Mesendoderm (in vitro differentiated cells): ENCODE results near the gene TIGD1.

ENCODE experiments used
- DNase-seq: peaks from one replicate; pipeline ENCODE4 v3.0.0; 2013
- H2AK5ac ChIP-seq: 2 replicates; pipeline ENCODE4 v1.6.1; 2013; ENCODE audit warnings: low read length, inconsistent platforms
- H2BK120ac ChIP-seq: 2 replicates; pipeline ENCODE4 v1.6.1; 2013; ENCODE audit warnings: low read depth, mild to moderate bottlenecking, low read length, moderate library complexity, mixed read lengths
- H2BK15ac ChIP-seq: replicated peaks from 2 replicates; pipeline ENCODE4 v1.6.1; 2013; ENCODE audit warnings: low read depth, mild to moderate bottlenecking, moderate library complexity
- H2BK5ac ChIP-seq: 2 replicates; pipeline ENCODE4 v1.6.1; 2013; ENCODE audit warnings: low read length, inconsistent platforms
- H3K18ac ChIP-seq: 2 replicates; pipeline ENCODE4 v1.6.1; 2013; ENCODE audit warnings: mild to moderate bottlenecking, low read length, mixed read lengths
- H3K23ac ChIP-seq: one replicate; pipeline ENCODE4 v1.6.1; 2013; ENCODE audit warnings: low read length
- H3K27ac ChIP-seq: 2 replicates; pipeline ENCODE4 v1.5.1; 2013; ENCODE audit warnings: low read depth, mild to moderate bottlenecking, inconsistent platforms, low read length, moderate library complexity
- H3K27me3 ChIP-seq: 2 replicates; pipeline ENCODE4 v1.6.1; 2013; ENCODE audit warnings: low read length, control low read depth, mild to moderate bottlenecking, inconsistent platforms; ENCODE audit not compliant: insufficient read depth, poor library complexity
- H3K36me3 ChIP-seq: 2 replicates; pipeline ENCODE4 v1.6.1; 2013; ENCODE audit warnings: low read length, inconsistent platforms; ENCODE audit not compliant: control insufficient read depth, insufficient read depth
- H3K4ac ChIP-seq: one replicate; pipeline ENCODE4 v1.6.1; 2013; ENCODE audit warnings: low read depth, mild to moderate bottlenecking, low read length, moderate library complexity
- H3K4me1 ChIP-seq: 2 replicates; pipeline ENCODE4 v1.6.1; 2013; ENCODE audit warnings: low read depth, low read length, inconsistent platforms; ENCODE audit not compliant: control insufficient read depth
- H3K4me2 ChIP-seq: 2 replicates; pipeline ENCODE4 v1.6.1; 2013; ENCODE audit warnings: low read length
- H3K4me3 ChIP-seq: 2 replicates; pipeline ENCODE4 v1.5.1; 2013; ENCODE audit warnings: mild to moderate bottlenecking, low read length
- H3K56ac ChIP-seq: one replicate; pipeline ENCODE4 v1.6.1; 2013; ENCODE audit warnings: low read length
- H3K79me1 ChIP-seq: 2 replicates; pipeline ENCODE4 v1.6.1; 2013; ENCODE audit warnings: low read length, inconsistent platforms
- H3K79me2 ChIP-seq: 2 replicates; pipeline ENCODE4 v1.6.1; 2013; ENCODE audit warnings: mild to moderate bottlenecking, low read length; ENCODE audit not compliant: control insufficient read depth, insufficient read depth
- H3K9ac ChIP-seq: 2 replicates; pipeline ENCODE4 v1.6.1; 2013; ENCODE audit warnings: low read length, inconsistent platforms
- H4K5ac ChIP-seq: one replicate; pipeline ENCODE4 v1.6.1; 2013; ENCODE audit warnings: low read length
- H4K8ac ChIP-seq: one replicate; pipeline ENCODE4 v1.6.1; 2013; ENCODE audit warnings: low read depth, mild to moderate bottlenecking, control low read depth, low read length, moderate library complexity
- WGBS: extraction: QIAGEN DNeasy Blood & Tissue Kit; methylation state at CpG from one replicate; pipeline ENCODE4 v1.1.7; 2013; ENCODE audit warnings: low lambda C conversion rate, missing lambda C conversion rate; ENCODE audit not compliant: insufficient coverage; ENCODE audit errors: extremely low coverage; 5-methylcytosine and 5-hydroxymethylcytosine counted together

TIGD1 gene

DNA sequence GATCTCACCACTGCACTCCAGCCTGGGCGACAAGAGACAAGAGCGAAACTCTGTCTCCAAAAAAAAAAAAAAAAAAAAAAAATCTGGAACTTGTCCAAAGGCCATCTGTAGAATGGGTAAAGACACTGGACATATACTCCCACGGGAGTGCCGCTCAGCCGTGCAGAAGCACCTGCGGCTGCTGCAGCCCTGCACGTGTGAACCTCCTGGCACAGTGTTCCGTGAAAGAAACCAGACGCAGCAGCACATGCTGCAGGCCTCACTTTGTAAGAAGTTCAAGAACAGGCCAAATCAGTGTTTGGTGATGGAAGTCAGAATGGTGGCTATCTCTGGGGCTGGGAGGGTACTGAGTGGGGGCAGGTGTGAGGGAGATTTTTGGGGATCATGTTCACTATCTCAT lies 17.9 kb downstream of the TIGD1 start:
- no peaks in the 10 kb centered on the region for H3K79me1 ChIP-seq
- H2BK5ac ChIP-seq = no peak overlapping the region
- no peak overlapping the region for H2AK5ac ChIP-seq
- no CpG with 5 or more reads among the region's 9 CpGs for WGBS
- no peak for DNase-seq
- no peak overlapping the region for H3K4me3 ChIP-seq
- no peak overlapping the region for H2BK15ac ChIP-seq
- H3K23ac ChIP-seq = no peak overlapping the region
- H4K8ac ChIP-seq = no peak overlapping the region
- H3K18ac ChIP-seq = no peak overlapping the region
- no peak overlapping the region for H3K4ac ChIP-seq
- H3K27ac ChIP-seq = no peak overlapping the region
- H3K36me3 ChIP-seq = no peaks in the 10 kb centered on the region
- H3K56ac ChIP-seq = no peak overlapping the region
- H3K79me2 ChIP-seq = no peaks in the 10 kb centered on the region
- H3K4me2 ChIP-seq = no peak overlapping the region
- H3K4me1 ChIP-seq = no peaks in the 10 kb centered on the region
- no peak overlapping the region for H4K5ac ChIP-seq
- no peak overlapping the region for H3K9ac ChIP-seq
- no peaks in the 10 kb centered on the region for H3K27me3 ChIP-seq
- H2BK120ac ChIP-seq = no peak overlapping the region

- no peak overlapping the region for H2BK120ac ChIP-seq
- no peak overlapping the region for H3K23ac ChIP-seq
- H3K36me3 ChIP-seq = no peaks in the 10 kb centered on the region
- DNase-seq = no peak
- H2AK5ac ChIP-seq = no peak overlapping the region
- H3K27ac ChIP-seq = no peak overlapping the region
- no peak overlapping the region for H3K4ac ChIP-seq
- H3K9ac ChIP-seq = no peak overlapping the region
- H4K5ac ChIP-seq = no peak overlapping the region
- H2BK15ac ChIP-seq = no peak overlapping the region
- no peak overlapping the region for H3K4me2 ChIP-seq
- H3K79me2 ChIP-seq = no peaks in the 10 kb centered on the region
- no peaks in the 10 kb centered on the region for H3K4me1 ChIP-seq
- H3K79me1 ChIP-seq = no peaks in the 10 kb centered on the region
- H3K4me3 ChIP-seq = no peak overlapping the region
- no peak overlapping the region for H4K8ac ChIP-seq
- no peak overlapping the region for H3K56ac ChIP-seq
- no CpG with 5 or more reads among the region's 9 CpGs for WGBS
- H3K18ac ChIP-seq = no peak overlapping the region
- H2BK5ac ChIP-seq = no peak overlapping the region
- no peaks in the 10 kb centered on the region for H3K27me3 ChIP-seq
Measured at GRCh38 chr2:232530626-232531260, 19.6 kb downstream of the TIGD1 start.

- no peak overlapping the region for H4K8ac ChIP-seq
- H3K4me1 ChIP-seq = no peaks in the 10 kb centered on the region
- no peak overlapping the region for H3K18ac ChIP-seq
- DNase-seq = no peak
- no peak overlapping the region for H3K9ac ChIP-seq
- no peaks in the 10 kb centered on the region for H3K79me1 ChIP-seq
- no peak overlapping the region for H3K4me3 ChIP-seq
- no peak overlapping the region for H3K27ac ChIP-seq
- no peak overlapping the region for H2BK120ac ChIP-seq
- H2BK5ac ChIP-seq = no peak overlapping the region
- no peak overlapping the region for H3K23ac ChIP-seq
- H3K79me2 ChIP-seq = no peaks in the 10 kb centered on the region
- WGBS = no CpG with 5 or more reads among the region's 17 CpGs
- H3K27me3 ChIP-seq = no peaks in the 10 kb centered on the region
- no peaks in the 10 kb centered on the region for H3K36me3 ChIP-seq
- no peak overlapping the region for H2AK5ac ChIP-seq
- no peak overlapping the region for H3K4ac ChIP-seq
- no peak overlapping the region for H3K56ac ChIP-seq
- no peak overlapping the region for H4K5ac ChIP-seq
- H3K4me2 ChIP-seq = no peak overlapping the region
- no peak overlapping the region for H2BK15ac ChIP-seq
Measured at GRCh38 chr2:232529806-232530547, 20.4 kb downstream of the TIGD1 start.

DNA sequence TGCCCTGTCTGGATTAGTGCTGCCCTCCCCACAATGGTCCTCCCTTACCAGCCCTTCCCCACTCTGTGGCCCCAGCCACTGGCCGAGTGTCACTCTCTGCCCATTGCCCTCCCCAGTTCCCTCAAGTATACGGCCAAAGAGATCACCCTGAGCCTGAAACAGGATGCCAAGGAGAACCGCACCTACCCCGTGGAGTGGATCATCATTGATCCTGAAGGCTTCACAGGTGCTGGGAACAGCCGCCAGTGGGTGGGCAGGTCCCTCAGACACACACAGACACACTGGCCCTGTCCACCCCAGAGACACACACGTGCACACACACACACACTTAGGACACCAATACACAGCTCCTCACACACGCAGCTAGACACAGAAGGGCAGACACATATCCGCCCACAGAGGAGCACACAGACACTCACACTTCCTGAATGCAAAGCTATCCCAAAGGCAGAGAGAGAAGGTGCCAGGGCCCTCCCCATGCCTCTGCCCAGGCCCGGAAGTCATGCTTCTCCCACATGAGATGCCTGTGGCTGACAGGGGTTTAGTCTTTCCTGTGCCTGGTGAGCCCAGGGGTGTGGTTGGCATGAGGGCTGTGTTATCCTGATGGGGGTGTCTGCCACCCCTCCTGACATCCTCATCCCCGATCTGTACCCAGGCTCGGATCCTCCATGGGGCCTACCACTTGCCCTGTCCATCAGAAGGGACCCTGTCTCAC lies 21.5 kb downstream of the TIGD1 start:
- Histone ChIP-seq H3K56ac (no peak overlapping the region), H2AK5ac (no peak overlapping the region), H2BK5ac (no peak overlapping the region), H3K18ac (no peak overlapping the region), H3K27me3 (peaks cover under 1% of the 10 kb centered on the region), H3K4me3 (no peak overlapping the region), H4K8ac (no peak overlapping the region), H2BK15ac (no peak overlapping the region), H3K4me1 (no peaks in the 10 kb centered on the region), H3K4me2 (no peak overlapping the region), H3K79me1 (no peaks in the 10 kb centered on the region), H4K5ac (no peak overlapping the region), H3K27ac (no peak overlapping the region), H3K4ac (no peak overlapping the region), H2BK120ac (no peak overlapping the region), H3K23ac (no peak overlapping the region), H3K79me2 (no peaks in the 10 kb centered on the region), H3K9ac (no peak overlapping the region), H3K36me3 (no peaks in the 10 kb centered on the region)
- no CpG with 5 or more reads among the region's 11 CpGs for whole genome bisulfite sequencing
- DNase-seq = no peak

- H3K4me1 ChIP-seq = no peaks in the 10 kb centered on the region
- no peak overlapping the region for H3K4me2 ChIP-seq
- no peaks in the 10 kb centered on the region for H3K79me2 ChIP-seq
- no peak overlapping the region for H3K56ac ChIP-seq
- H2BK5ac ChIP-seq = no peak overlapping the region
- no peak overlapping the region for H3K4ac ChIP-seq
- no peak overlapping the region for H2BK120ac ChIP-seq
- no peak overlapping the region for H4K5ac ChIP-seq
- H2AK5ac ChIP-seq = no peak overlapping the region
- no peaks in the 10 kb centered on the region for H3K79me1 ChIP-seq
- H3K27ac ChIP-seq = no peak overlapping the region
- H4K8ac ChIP-seq = no peak overlapping the region
- H3K9ac ChIP-seq = no peak overlapping the region
- H3K18ac ChIP-seq = no peak overlapping the region
- no peak overlapping the region for H3K23ac ChIP-seq
- WGBS = no CpG with 5 or more reads among the region's 6 CpGs
- H3K27me3 ChIP-seq = peaks cover 9% of the 10 kb centered on the region
- DNase-seq = no peak
- H2BK15ac ChIP-seq = no peak overlapping the region
- H3K36me3 ChIP-seq = no peaks in the 10 kb centered on the region
- no peak overlapping the region for H3K4me3 ChIP-seq
Measured at GRCh38 chr2:232527905-232528470, 22.4 kb downstream of the TIGD1 start.
